ENCODE data around the gene PCSK6. TPM values are rescaled to one million over a fixed set of nuclear protein-coding genes. Genes with fewer than 3 reads are reported as not detected.
A peak's percentile ranks its signal among the peaks of the same experiment; 100 is the strongest.

The PCSK6 gene
- total and polyA plus RNA-seq, 2 of the 8 experiments (the other 6 are each of a cell fraction or from before 2014, with no cell fraction given) = 1.9 to 4.0 TPM

DNA sequence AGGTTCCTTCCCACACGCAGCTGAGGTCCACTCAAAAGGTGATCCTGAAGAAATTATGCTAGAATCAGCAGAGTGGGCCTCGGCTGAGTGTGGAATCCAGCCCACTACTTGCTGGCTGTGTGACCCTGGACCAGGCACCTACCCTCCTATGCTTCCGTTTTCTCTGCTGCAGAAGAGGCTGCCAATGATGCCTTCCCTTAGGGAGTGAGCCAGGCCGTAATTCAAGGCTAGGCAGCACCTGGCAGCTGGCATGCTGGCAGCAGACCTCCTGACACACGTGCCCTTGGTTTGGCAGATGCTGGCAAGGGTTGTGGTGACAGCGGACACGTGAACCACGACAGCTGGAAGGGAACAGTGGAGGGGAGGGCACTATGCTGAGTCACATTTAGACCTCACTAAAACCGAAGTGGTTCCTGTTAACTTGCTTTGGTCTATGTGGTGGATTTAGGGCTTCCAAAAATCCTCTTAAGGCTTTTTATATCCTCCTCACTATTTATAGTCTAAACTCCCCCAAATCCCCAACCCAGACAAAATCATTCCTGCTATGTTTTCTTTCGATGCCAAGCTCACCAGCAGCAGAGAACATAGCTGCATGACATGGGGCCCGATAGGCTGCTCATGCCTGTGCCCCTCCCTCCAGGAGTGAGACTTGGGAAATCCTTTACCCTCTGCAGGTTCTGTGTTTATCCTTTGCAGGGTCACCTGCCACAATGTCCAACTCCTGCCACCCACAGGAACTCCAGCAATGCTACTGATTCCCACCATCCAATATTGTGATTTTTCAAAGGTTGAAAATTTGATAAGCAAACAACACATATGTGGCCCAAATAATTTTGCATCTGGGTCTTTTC is 10.6 kb upstream of the PCSK6 start:
- H3K36me3 ChIP-seq (ENCODE audit: control insufficient read depth in 2 of 4, insufficient read depth in 4 of 4, low read length in 3 of 4) = no peaks in the 10 kb centered on the region
- H4K5ac ChIP-seq (ENCODE audit: insufficient read length, low read depth, low read length) = no peak overlapping the region
- FAIRE-seq (no peak), DNase-seq (ENCODE audit: low read depth in 1 of 2, low spot score in 2 of 2) (peak in 1 of 2 experiments; percentile 28)
- no peak for TF ChIP-seq CBX5 (IDR thresholded peaks at IDR 0.05; ENCODE audit: low read depth, low read length)
- H3K9ac ChIP-seq (replicated peaks in 1 of 4; ENCODE audit: extremely low read depth in 1 of 4, low read depth in 3 of 4, low read length in 3 of 4) = no peak overlapping the region
- ChIA-PET POLR2A (ENCODE audit: partially characterized antibody) (no interaction called here), CTCF (ENCODE audit: partially characterized antibody) (interaction anchor here (0.9 to 3.9 kb wide), 5 partner anchors 11 to 182 kb away, joined by 3 to 31 read pairs (median 4); no protein-coding TSS in a partner anchor)
- no peaks in the 10 kb centered on the region for H3K23me2 ChIP-seq (ENCODE audit: low read depth, low read length)
- H3K14ac ChIP-seq (ENCODE audit: insufficient read length) = no peak overlapping the region
- H3K4me1 ChIP-seq (replicated peaks in 1 of 4; ENCODE audit: control insufficient read depth in 3 of 4, insufficient read depth in 4 of 4, low read length in 3 of 4) = peaks cover 0 to 26% (median 12%) of the 10 kb centered on the region in 4 experiments; a peak in 6 of 7 replicates
- no peak overlapping the region for H3K4me2 ChIP-seq (ENCODE audit: insufficient read depth in 1 of 2, low read depth in 2 of 2, low read length in 2 of 2)
- no peak overlapping the region for H3K4ac ChIP-seq (replicated peaks; ENCODE audit: insufficient read length, low read depth, low read length)
- no peak overlapping the region for H2BK120ac ChIP-seq (replicated peaks; ENCODE audit: low read depth, low read length)
- no peaks in the 10 kb centered on the region for H4K20me1 ChIP-seq (replicated peaks in 1 of 2; ENCODE audit: control insufficient read depth in 1 of 2, insufficient read depth in 2 of 2, low read length in 2 of 2)
- H2AFZ ChIP-seq (ENCODE audit: low read length) = no peak overlapping the region
- H3K18ac ChIP-seq (ENCODE audit: extremely low read depth, low read length) = no peak overlapping the region
- WGBS, 2 experiments (ENCODE audit: extremely low coverage in 1 of 2, insufficient coverage in 1 of 2, insufficient read length in 1 of 2, insufficient replicate concordance in 2 of 2, low coverage in 1 of 2, low lambda C conversion rate in 2 of 2, missing lambda C conversion rate in 1 of 2) = 87% methylated on average over 11 of the region's 11 CpGs; no CpG with 5 or more reads in 1 of the 2 experiments
- no peak overlapping the region for H3K4me3 ChIP-seq (ENCODE audit: extremely low read depth in 1 of 4, insufficient read depth in 2 of 4, low read depth in 3 of 4, low read length in 4 of 4)
- H2BK15ac ChIP-seq (ENCODE audit: low read length) = no peak overlapping the region
- no peak overlapping the region for H3K56ac ChIP-seq (replicated peaks; ENCODE audit: insufficient read length, low read depth, low read length)
- H3K23ac ChIP-seq (ENCODE audit: insufficient read length) = no peak overlapping the region
- H2BK12ac ChIP-seq (ENCODE audit: low read depth, low read length) = no peak overlapping the region
- H2BK5ac ChIP-seq (ENCODE audit: low read depth, low read length) = no peak overlapping the region
- H2AK5ac ChIP-seq (ENCODE audit: low read depth, low read length) = no peak overlapping the region
- no peaks in the 10 kb centered on the region for H3K9me3 ChIP-seq (ENCODE audit: insufficient read depth in 2 of 2, low read depth in 1 of 2, low read length in 1 of 2)
- no peak overlapping the region for H3K27ac ChIP-seq (ENCODE audit: low read depth, low read length)
- H4K91ac ChIP-seq (replicated peaks; ENCODE audit: insufficient read length, low read length) = no peak overlapping the region
- peaks cover 0 to 3% (median 1%) of the 10 kb centered on the region in 4 experiments; a peak in 1 of 7 replicates for H3K27me3 ChIP-seq (replicated peaks in 1 of 4; ENCODE audit: control insufficient read depth in 3 of 4, extremely low read depth in 1 of 4, insufficient read depth in 3 of 4, low read length in 3 of 4)
- H3K79me2 ChIP-seq (ENCODE audit: control insufficient read depth in 1 of 2, insufficient read depth in 2 of 2, low read length in 2 of 2) = no peaks in the 10 kb centered on the region
- H3K79me1 ChIP-seq (ENCODE audit: low read depth, low read length) = no peaks in the 10 kb centered on the region
- H2BK20ac ChIP-seq (ENCODE audit: low read length) = no peak overlapping the region
- no peak overlapping the region for H4K8ac ChIP-seq (ENCODE audit: extremely low read depth, insufficient read depth, low read length)

Data from H1 (cell line).